SU-DHL-6 (cell line): ENCODE measurements around the gene PAQR6.

Experiments
- H2AFZ ChIP-seq: fragments of 200-600 bp; sonication (generic); 2 replicates; pipeline ENCODE4 v1.6.1; 2014; ENCODE audit warnings: low read depth, mild to moderate bottlenecking, moderate library complexity, mixed read lengths, antibody characterized with exemption, low read length; ENCODE audit not compliant: severe bottlenecking
- H3F3A ChIP-seq: fragments of 200-600 bp; shearing (Covaris generic); 2 replicates; pipeline ENCODE4 v1.6.0; 2016; ENCODE audit warnings: antibody characterized with exemption, mild to moderate bottlenecking; ENCODE audit not compliant: insufficient read depth
- H3K27ac ChIP-seq: fragments of 200-600 bp; sonication (generic); 2 replicates; pipeline ENCODE4 v1.5.1; 2016; ENCODE audit warnings: low read depth, mild to moderate bottlenecking, low read length, moderate library complexity, mixed read lengths
- H3K27me3 ChIP-seq: fragments of 200-600 bp; sonication (generic), shearing (Covaris generic); 2 replicates; pipeline ENCODE4 v1.6.0; 2014; ENCODE audit warnings: mild to moderate bottlenecking, low read length
- H3K36me3 ChIP-seq: fragments of 200-600 bp; sonication (generic); 2 replicates; pipeline ENCODE4 v1.6.1; 2014; ENCODE audit warnings: mild to moderate bottlenecking, low read length, mixed read lengths
- H3K4me2 ChIP-seq: fragments of 300-600, 200-600 bp; shearing (Covaris generic), sonication (generic); 2 replicates; pipeline ENCODE4 v1.6.0; 2014; ENCODE audit warnings: low read length, low read depth, mild to moderate bottlenecking; ENCODE audit not compliant: poor library complexity, severe bottlenecking
- H3K4me3 ChIP-seq: fragments of 200-600 bp; sonication (generic); 2 replicates; pipeline ENCODE4 v1.5.1; 2014; ENCODE audit warnings: antibody characterized with exemption, low read length, mild to moderate bottlenecking, mixed read lengths; ENCODE audit not compliant: insufficient read depth, poor library complexity, severe bottlenecking
- H3K79me2 ChIP-seq: fragments of 200-600 bp; sonication (generic); 2 replicates; pipeline ENCODE4 v1.6.1; 2014; ENCODE audit warnings: mild to moderate bottlenecking, low read length, moderate library complexity; ENCODE audit not compliant: insufficient read depth
- H3K9ac ChIP-seq: fragments of 200-600 bp; sonication (generic); 2 replicates; pipeline ENCODE4 v1.7.0; 2014; ENCODE audit warnings: mild to moderate bottlenecking, low read length
- H3K9me2 ChIP-seq: fragments of 200-600 bp; sonication (generic); replicated peaks from 2 replicates; pipeline ENCODE4 v1.6.1; 2014; ENCODE audit warnings: low read length; ENCODE audit not compliant: insufficient read depth
- H3K9me3 ChIP-seq: fragments of 200-600 bp; sonication (generic); 2 replicates; pipeline ENCODE4 v1.6.1; 2014; ENCODE audit warnings: low read length, mixed read lengths; ENCODE audit not compliant: insufficient read depth
- H4K20me1 ChIP-seq: fragments of 200-600 bp; sonication (generic); 2 replicates; pipeline ENCODE4 v1.6.1; 2014; ENCODE audit warnings: low read depth, mild to moderate bottlenecking, antibody characterized with exemption, low read length, moderate library complexity, mixed read lengths
- CTCF ChIP-seq: fragments of 200-600 bp; sonication (generic); IDR thresholded peaks from one replicate; pipeline ENCODE4 v1.5.1; 2017; ENCODE audit warnings: antibody characterized with exemption, mild to moderate bottlenecking, low read length, moderate library complexity; ENCODE audit not compliant: insufficient read depth, poor library complexity, severe bottlenecking
- EZH2phosphoT487 ChIP-seq: fragments of 200-600 bp; sonication (generic), shearing (Covaris generic); conservative IDR thresholded peaks from 2 replicates; pipeline ENCODE4 v1.6.1; 2018; ENCODE audit warnings: mild to moderate bottlenecking, antibody characterized with exemption, low read length, moderate library complexity, mixed read lengths

The PAQR6 gene

DNA sequence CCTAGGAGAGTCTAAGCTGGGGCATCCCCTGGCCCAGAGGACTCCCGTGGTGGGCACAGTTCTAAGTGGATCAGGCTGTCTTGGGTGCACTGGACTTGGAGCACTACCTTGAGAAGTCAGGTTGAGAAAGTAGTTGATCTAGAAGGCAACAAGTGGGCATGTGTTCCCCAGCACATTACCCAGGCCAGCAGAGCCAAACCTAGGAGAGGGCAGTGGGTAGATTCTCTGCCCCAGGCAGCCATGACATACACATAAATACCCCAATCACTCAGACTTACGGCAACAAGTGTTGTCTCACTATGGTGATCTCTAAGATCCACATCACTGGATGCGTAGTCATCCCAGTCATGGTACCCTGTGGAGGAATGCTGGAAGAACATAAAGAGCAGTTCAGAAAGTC lies 36.6 kb downstream of the PAQR6 start:
- no peaks in the 10 kb centered on the region for H3K9me3 ChIP-seq
- H3K27ac ChIP-seq, result no peak overlapping the region
- no peaks in the 10 kb centered on the region for H3K9me2 ChIP-seq
- TF ChIP-seq CTCF (no peak), EZH2phosphoT487 (no peak)
- H3K36me3 ChIP-seq, result no peaks in the 10 kb centered on the region
- H3K4me2 ChIP-seq, result no peak overlapping the region
- peaks cover 18% of the 10 kb centered on the region for H3K79me2 ChIP-seq
- no peaks in the 10 kb centered on the region for H4K20me1 ChIP-seq
- no peak overlapping the region for H3K4me3 ChIP-seq
- no peaks in the 10 kb centered on the region for H3K27me3 ChIP-seq
- no peak overlapping the region for H3K9ac ChIP-seq
- no peak overlapping the region for H2AFZ ChIP-seq
- no peaks in the 10 kb centered on the region for H3F3A ChIP-seq

GRCh38 chr1:156204686-156205085 lies 43.2 kb downstream of the PAQR6 start:
- Histone ChIP-seq H4K20me1 (no peaks in the 10 kb centered on the region), H3K9me2 (no peaks in the 10 kb centered on the region), H3K79me2 (peaks cover 31% of the 10 kb centered on the region), H3K27ac (no peak overlapping the region), H3K9ac (no peak overlapping the region), H3K4me2 (no peak overlapping the region), H3K9me3 (no peaks in the 10 kb centered on the region), H3K27me3 (no peaks in the 10 kb centered on the region), H3K4me3 (no peak overlapping the region), H2AFZ (no peak overlapping the region), H3F3A (no peaks in the 10 kb centered on the region), H3K36me3 (no peaks in the 10 kb centered on the region)
- TF ChIP-seq CTCF, result no peak
- TF ChIP-seq EZH2phosphoT487, result no peak

GRCh38 chr1:156203331-156203730 lies 44.5 kb downstream of the PAQR6 start:
- TF ChIP-seq CTCF (no peak), EZH2phosphoT487 (no peak)
- no peak overlapping the region for H2AFZ ChIP-seq
- H3K79me2 ChIP-seq, result peaks cover 45% of the 10 kb centered on the region
- H3K9me2 ChIP-seq, result no peaks in the 10 kb centered on the region
- H3F3A ChIP-seq, result no peaks in the 10 kb centered on the region
- H3K4me3 ChIP-seq, result no peak overlapping the region
- no peaks in the 10 kb centered on the region for H3K27me3 ChIP-seq
- H3K9ac ChIP-seq, result no peak overlapping the region
- no peaks in the 10 kb centered on the region for H3K36me3 ChIP-seq
- H3K9me3 ChIP-seq, result no peaks in the 10 kb centered on the region
- H3K27ac ChIP-seq, result no peak overlapping the region
- no peaks in the 10 kb centered on the region for H4K20me1 ChIP-seq
- no peak overlapping the region for H3K4me2 ChIP-seq

DNA sequence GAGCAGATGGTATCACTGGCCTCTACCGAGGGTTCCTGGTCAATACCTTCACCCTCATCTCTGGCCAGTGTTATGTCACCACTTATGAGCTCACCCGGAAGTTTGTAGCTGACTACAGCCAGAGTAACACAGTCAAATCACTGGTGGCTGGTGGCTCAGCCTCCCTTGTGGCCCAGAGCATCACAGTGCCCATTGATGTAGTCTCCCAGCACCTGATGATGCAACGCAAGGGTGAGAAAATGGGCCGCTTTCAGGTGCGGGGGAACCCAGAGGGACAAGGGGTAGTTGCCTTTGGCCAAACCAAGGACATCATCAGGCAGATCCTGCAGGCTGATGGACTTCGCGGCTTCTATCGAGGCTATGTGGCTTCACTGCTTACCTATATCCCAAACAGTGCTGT lies 47.8 kb downstream of the PAQR6 start:
- Histone ChIP-seq H3K27me3 (no peaks in the 10 kb centered on the region), H2AFZ (no peak overlapping the region), H3K9me3 (no peaks in the 10 kb centered on the region), H4K20me1 (no peaks in the 10 kb centered on the region), H3K4me2 (no peak overlapping the region), H3K9ac (no peak overlapping the region), H3K4me3 (no peak overlapping the region), H3K27ac (no peak overlapping the region), H3K9me2 (no peaks in the 10 kb centered on the region), H3K36me3 (no peaks in the 10 kb centered on the region), H3K79me2 (peaks cover 72% of the 10 kb centered on the region), H3F3A (no peaks in the 10 kb centered on the region)
- TF ChIP-seq CTCF, result no peak
- no peak for TF ChIP-seq EZH2phosphoT487
